AG04450 (cell line): ENCODE measurements around the gene TRIOBP. TPM values are rescaled to one million over a fixed set of nuclear protein-coding genes. Genes with fewer than 3 reads are reported as not detected.

Experiments used
- CTCF ChIA-PET: fragments of 300-600, 350-600 bp; formaldehyde crosslinking; extraction: SDS; loops from one replicate; lab custom pipeline; 2022; ENCODE audit warnings: antibody characterized with exemption, inconsistent platforms; lab: Charles Lee
- POLR2A ChIA-PET: fragments of 350-600 bp; formaldehyde crosslinking; extraction: SDS; loops from one replicate; lab custom pipeline; 2021; ENCODE audit warnings: antibody characterized with exemption, inconsistent platforms; lab: Yijun Ruan, JAX
- DNase-seq: peaks from one replicate; pipeline ENCODE4 v3.0.0-alpha.2; 2011; ENCODE audit warnings: low read depth, low spot score
- H3K27ac ChIP-seq: one replicate; pipeline ENCODE4 v1.5.1; 2012; ENCODE audit warnings: low read depth, low read length, control low read depth
- H3K27me3 ChIP-seq: one replicate; pipeline ENCODE4 v1.6.0; 2012; ENCODE audit warnings: low read length; ENCODE audit not compliant: control insufficient read depth, insufficient read depth
- H3K4me3 ChIP-seq: 2 replicates; pipeline ENCODE4 v1.5.1; 2011; ENCODE audit warnings: mild to moderate bottlenecking, low read depth, low read length, control low read depth
- H3K9me3 ChIP-seq: 2 replicates; pipeline ENCODE4 v1.5.1; 2012; ENCODE audit warnings: low read length; ENCODE audit not compliant: control insufficient read depth, insufficient read depth
- CTCF ChIP-seq: IDR thresholded peaks from 2 replicates; pipeline ENCODE4 v1.5.1; 2011; ENCODE audit warnings: low read depth, low read length, control low read depth, inconsistent platforms
- polyA plus RNA-seq: library from polyadenylated mRNA; depleted of rRNA; stranded (reverse); fragments of >200 nt; gene quantifications from 2 replicates; pipeline ENCODE4 v1.2.3, GENCODE V29; 2011

The TRIOBP gene
- polyA plus RNA-seq, 1 experiment, result 37.0 TPM

DNA sequence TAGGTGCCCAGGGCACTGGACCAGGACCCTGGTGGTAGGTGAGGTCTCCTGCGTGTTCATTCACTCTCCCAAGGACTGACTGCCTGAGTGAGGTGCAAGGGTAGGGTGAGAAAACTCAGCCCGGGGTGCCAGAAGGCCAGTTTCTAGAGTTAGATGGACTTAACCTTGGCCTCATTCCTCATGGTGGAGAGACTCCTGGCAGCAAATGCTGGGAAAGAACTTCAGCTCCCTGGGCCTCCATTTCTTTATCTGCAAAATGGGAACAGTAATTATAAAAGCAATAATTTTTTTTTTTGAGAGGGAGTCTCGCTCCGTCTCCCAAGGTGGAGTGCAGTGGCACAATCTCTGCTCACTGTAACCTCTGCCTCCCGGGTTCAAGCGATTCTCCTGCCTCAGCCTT, 47.7 kb downstream of the TRIOBP start:
- no peaks in the 10 kb centered on the region for H3K27me3 ChIP-seq
- H3K9me3 ChIP-seq, result no peaks in the 10 kb centered on the region; the same call in 1 of the 2 replicates
- TF ChIP-seq CTCF, result no peak
- POLR2A ChIA-PET, result no interaction called here
- no peak overlapping the region for H3K27ac ChIP-seq
- CTCF ChIA-PET, result no interaction called here
- no peak overlapping the region for H3K4me3 ChIP-seq
- DNase-seq, result no peak

- ChIA-PET POLR2A (no interaction called here), CTCF (no interaction called here)
- TF ChIP-seq CTCF, result no peak
- H3K27me3 ChIP-seq, result no peaks in the 10 kb centered on the region
- no peaks in the 10 kb centered on the region; the same call in 1 of the 2 replicates for H3K9me3 ChIP-seq
- peak; percentile 56 for DNase-seq
- H3K4me3 ChIP-seq, result peak overlapping the region; percentile 86
- peak overlapping the region; percentile 11 for H3K27ac ChIP-seq
These were observed 48.9 kb downstream of the TRIOBP start for GRCh38 chr22:37745548-37746365.

DNA sequence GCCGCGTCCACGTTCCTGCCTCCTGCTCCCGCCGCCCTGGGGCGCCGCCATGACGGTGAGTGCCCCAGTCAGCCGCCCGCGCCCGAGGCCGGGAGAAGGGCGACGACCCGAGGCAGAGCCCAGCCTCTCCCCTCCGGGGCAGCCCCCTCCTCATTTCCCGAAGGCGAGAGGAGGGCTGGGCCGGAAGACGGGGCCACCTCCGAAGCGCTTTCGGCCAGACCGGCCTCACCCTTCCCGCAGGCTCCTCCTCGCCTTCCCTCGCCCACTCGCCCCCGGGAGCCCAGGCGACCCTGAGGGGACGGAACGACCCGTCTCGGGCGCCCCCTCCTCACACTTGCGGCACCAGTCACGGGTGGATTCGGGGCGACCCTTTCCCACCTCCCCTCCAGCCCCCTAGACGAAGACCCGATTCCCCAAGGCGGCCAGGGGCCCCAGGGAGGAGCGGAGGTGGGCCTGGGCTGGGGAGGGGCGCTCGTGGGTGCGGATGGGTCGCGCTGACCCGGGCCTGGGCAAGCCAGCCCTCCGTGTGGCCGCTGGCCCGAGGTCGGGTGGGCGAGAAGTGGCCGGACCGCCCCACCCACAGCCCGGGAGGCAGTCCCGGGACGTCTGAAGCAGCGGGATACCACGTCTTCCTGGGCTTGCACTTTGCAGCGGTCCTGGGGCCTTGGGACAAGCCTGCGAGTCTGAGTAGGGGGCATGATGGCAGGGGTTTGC, 49.7 kb downstream of the TRIOBP start:
- no peak for DNase-seq
- ChIA-PET CTCF (interaction anchor here (0.6 kb wide), 1 partner anchor 133 kb away, joined by 5 read pairs; no protein-coding TSS in a partner anchor), POLR2A (no interaction called here)
- TF ChIP-seq CTCF, result no peak
- H3K9me3 ChIP-seq, result no peaks in the 10 kb centered on the region; the same call in 1 of the 2 replicates
- H3K27me3 ChIP-seq, result no peaks in the 10 kb centered on the region
- peak overlapping the region; percentile 77 for H3K27ac ChIP-seq
- peak overlapping the region; percentile 86 for H3K4me3 ChIP-seq

GRCh38 chr22:37747080-37747714, 50.3 kb downstream of the TRIOBP start:
- Histone ChIP-seq H3K27me3 (no peaks in the 10 kb centered on the region), H3K4me3 (peak overlapping the region; percentile 86), H3K9me3 (no peaks in the 10 kb centered on the region; the same call in 1 of the 2 replicates), H3K27ac (peak overlapping the region; percentile 21)
- CTCF ChIA-PET, result interaction anchor here (0.6 kb wide), 1 partner anchor 134 kb away, joined by 5 read pairs; no protein-coding TSS in a partner anchor
- POLR2A ChIA-PET, result interaction anchor here (1.0 kb wide), 2 partner anchors 29 to 61 kb away, joined by 3 to 4 read pairs; partner anchors contain the start of gene NOL12
- no peak for DNase-seq
- TF ChIP-seq CTCF, result no peak
